GM18870 (cell line): Measurements from ENCODE around the gene AXL.
"Not testable (repeated sequence)": the region's sequence is repeated elsewhere in the genome, so short reads cannot be mapped to it uniquely, and the experiment has no call there.

Experiments
- ATAC-seq: cut with Tn5 transposase; IDR thresholded peaks from one replicate; pipeline ENCODE4 v1.9.1; 2021; ENCODE audit warnings: moderate library complexity; ENCODE audit not compliant: unreplicated experiment

AXL gene

GRCh38 chr19:41206456-41206855 lies 12.6 kb upstream of the AXL start:
- ATAC-seq: no peak

GRCh38 chr19:41206926-41207750 lies 11.9 kb upstream of the AXL start:
- no peak for ATAC-seq

GRCh38 chr19:41214161-41214560 lies 4.9 kb upstream of the AXL start:
- no peak for ATAC-seq

- no peak for ATAC-seq
These were observed 1.3 kb upstream of the AXL start for GRCh38 chr19:41217741-41218140.

- no peak for ATAC-seq
These were observed 791 bp upstream of the AXL start for GRCh38 chr19:41218249-41218614.

GRCh38 chr19:41219924-41220567 lies 1.0 kb downstream of the AXL start:
- ATAC-seq: no peak

GRCh38 chr19:41220811-41221210 lies 1.8 kb downstream of the AXL start:
- no peak for ATAC-seq

- ATAC-seq: no peak
These were observed 2.6 kb downstream of the AXL start for GRCh38 chr19:41221514-41222205.

GRCh38 chr19:41222240-41222639 lies 3.2 kb downstream of the AXL start:
- ATAC-seq: no peak

GRCh38 chr19:41223431-41224234 lies 4.6 kb downstream of the AXL start:
- ATAC-seq: no peak

GRCh38 chr19:41224632-41225031 lies 5.6 kb downstream of the AXL start:
- no peak for ATAC-seq

- ATAC-seq: no peak
These were observed 6.4 kb downstream of the AXL start for GRCh38 chr19:41225238-41226052.

GRCh38 chr19:41226053-41226873 lies 7.2 kb downstream of the AXL start:
- ATAC-seq: no peak

- no peak for ATAC-seq
These were observed 7.9 kb downstream of the AXL start for GRCh38 chr19:41226874-41227390.

- no peak for ATAC-seq
These were observed 9.5 kb downstream of the AXL start for GRCh38 chr19:41228486-41228885.

GRCh38 chr19:41229338-41229737 lies 10.3 kb downstream of the AXL start:
- not testable (repeated sequence) for ATAC-seq

GRCh38 chr19:41230067-41230857 lies 11.2 kb downstream of the AXL start:
- ATAC-seq: no peak

GRCh38 chr19:41232686-41233085 lies 13.7 kb downstream of the AXL start:
- ATAC-seq: no peak
